Stomach (tissue), 9 donors: ENCODE data around the gene ZNF571. TPM values are rescaled to one million over a fixed set of nuclear protein-coding genes. Genes with fewer than 3 reads are reported as not detected.

Source experiments
- DNase-seq, 2 donors: peaks; one replicate each; pipeline versions ENCODE4 v3.0.0 to v3.0.0-alpha.2; 2013 to 2019
- H3K27ac ChIP-seq, 5 donors: fragments of 200-600 bp in 4 of 5; sonication (generic) in 4 of 5; one replicate each; pipeline ENCODE4 v1.5.1; 2013 to 2019; ENCODE audit warnings: mild to moderate bottlenecking in 1 of 5, moderate library complexity in 1 of 5
- H3K27me3 ChIP-seq, 3 donors: fragments of 200-600 bp; sonication (generic); one replicate each; pipeline ENCODE4 v1.5.1; 2017 to 2019; ENCODE audit warnings: mixed run types in 1 of 3
- H3K36me3 ChIP-seq, 4 donors: fragments of 200-600 bp; sonication (generic); 1 replicate in 3 of 4; 2 replicates in 1 of 4; pipeline ENCODE4 v1.5.1; 2016 to 2019
- H3K4me1 ChIP-seq, 4 donors: fragments of 200-600 bp; sonication (generic); one replicate each; pipeline ENCODE4 v1.5.1; 2016 to 2019
- H3K4me3 ChIP-seq, 4 donors: fragments of 200-600 bp; sonication (generic) in 3 of 4; one replicate each; pipeline ENCODE4 v1.5.1; 2016 to 2019; ENCODE audit warnings: mild to moderate bottlenecking in 1 of 4
- H3K9me3 ChIP-seq, 4 donors: fragments of 200-600 bp; sonication (generic); one replicate each; pipeline ENCODE4 v1.5.1; 2016 to 2019
- CTCF ChIP-seq, 7 experiments: fragments of 450-650 bp in 4 of 7; fragments of 200-600 bp in 3 of 7; sonication (generic) in 3 of 7; IDR thresholded peaks; one replicate each; pipeline ENCODE4 v1.5.1; 2016 to 2019; ENCODE audit warnings: antibody characterized with exemption in 7 of 7, control low read depth in 2 of 7, mild to moderate bottlenecking in 1 of 7
- EP300 ChIP-seq: sonication (generic); formaldehyde crosslinking; IDR thresholded peaks from one replicate; pipeline ENCODE4 v1.6.1; 2017; ENCODE audit warnings: antibody characterized with exemption
- POLR2A ChIP-seq, 4 donors: fragments of 450-650 bp; IDR thresholded peaks; one replicate each; pipeline ENCODE4 v1.6.1; 2016; ENCODE audit warnings: antibody characterized with exemption in 4 of 4, control low read depth in 2 of 4, mild to moderate bottlenecking in 1 of 4, moderate library complexity in 1 of 4
- POLR2AphosphoS5 ChIP-seq, 3 donors: sonication (generic); formaldehyde crosslinking; IDR thresholded peaks; one replicate each; pipeline ENCODE4 v1.6.1; 2016; ENCODE audit warnings: antibody characterized with exemption in 3 of 3
- WGBS, 5 donors: extraction: QIAGEN DNeasy Blood & Tissue Kit in 3 of 5; methylation state at CpG; one replicate each; pipeline versions ENCODE4 v1.1.5 to v1.1.7; 2013 to 2018; 5-methylcytosine and 5-hydroxymethylcytosine counted together
- intact Hi-C: fragments of 100-400 bp; cut with DNase I; formaldehyde crosslinking; loops from one replicate; pipeline ENCODE4 v1.15.1; 2023; ENCODE audit warnings: low total_unique reads
- polyA plus RNA-seq, 3 donors: library from polyadenylated mRNA; stranded (reverse); fragments of 200-250 nt; gene quantifications; one replicate each; pipeline ENCODE4 v1.2.3, GENCODE V29; 2013
- total RNA-seq, 5 donors: library from RNA; depleted of rRNA; stranded (reverse); fragments of >200 nt; gene quantifications; one replicate each; pipeline versions ENCODE4 v1.1.0 to v1.2.3, GENCODE V29; 2014 to 2016
- donor health status: healthy with polysubstance abuse.
- donor health status: Bipolar disorder and iron deficiency.
- donor health status: healthy.

ZNF571 gene
- total and polyA plus RNA-seq, 8 donors, result 1.3 to 7.2 (median 2.2) TPM

GRCh38 chr19:37563518-37563917 lies 31.1 kb downstream of the ZNF571 start:
- no peak overlapping the region for H3K27ac ChIP-seq
- TF ChIP-seq POLR2AphosphoS5 (IDR thresholded peaks at IDR 0.05) (no peak), POLR2A (IDR thresholded peaks at IDR 0.05) (no peak), EP300 (no peak)
- intact Hi-C loops, result no loop called here
- H3K4me1 ChIP-seq, result no peaks in the 10 kb centered on the region
- H3K9me3 ChIP-seq, result peaks cover 0 to 92% (median 43%) of the 10 kb centered on the region in 4 donors
- DNase-seq, result no peak
- no peak overlapping the region for H3K4me3 ChIP-seq
- peaks cover 15 to 77% (median 43%) of the 10 kb centered on the region in 4 donors for H3K36me3 ChIP-seq
- 92 to 98% (median 95%) methylated on average over 3 of the region's 3 CpGs for WGBS, 5 donors
- H3K27me3 ChIP-seq, result no peaks in the 10 kb centered on the region

GRCh38 chr19:37551129-37551993 lies 43.2 kb downstream of the ZNF571 start:
- H3K27me3 ChIP-seq, result no peaks in the 10 kb centered on the region
- H3K36me3 ChIP-seq, result peaks cover 0 to 24% (median 0%) of the 10 kb centered on the region in 4 donors
- H3K4me3 ChIP-seq, result peak overlapping the region; percentile 18 to 34 (median 26)
- peaks cover 0 to 99% (median 66%) of the 10 kb centered on the region in 4 donors for H3K9me3 ChIP-seq
- no peaks in the 10 kb centered on the region for H3K4me1 ChIP-seq
- peak in 1 of 2 donors; percentile 94 for DNase-seq
- H3K27ac ChIP-seq, result no peak overlapping the region
- TF ChIP-seq CTCF (IDR thresholded peaks at IDR 0.05), result no peak
- WGBS, 5 donors, result 5 to 9% (median 8%) methylated on average over 30 to 65 of the region's 65 CpGs
- intact Hi-C loops, result no loop called here

DNA sequence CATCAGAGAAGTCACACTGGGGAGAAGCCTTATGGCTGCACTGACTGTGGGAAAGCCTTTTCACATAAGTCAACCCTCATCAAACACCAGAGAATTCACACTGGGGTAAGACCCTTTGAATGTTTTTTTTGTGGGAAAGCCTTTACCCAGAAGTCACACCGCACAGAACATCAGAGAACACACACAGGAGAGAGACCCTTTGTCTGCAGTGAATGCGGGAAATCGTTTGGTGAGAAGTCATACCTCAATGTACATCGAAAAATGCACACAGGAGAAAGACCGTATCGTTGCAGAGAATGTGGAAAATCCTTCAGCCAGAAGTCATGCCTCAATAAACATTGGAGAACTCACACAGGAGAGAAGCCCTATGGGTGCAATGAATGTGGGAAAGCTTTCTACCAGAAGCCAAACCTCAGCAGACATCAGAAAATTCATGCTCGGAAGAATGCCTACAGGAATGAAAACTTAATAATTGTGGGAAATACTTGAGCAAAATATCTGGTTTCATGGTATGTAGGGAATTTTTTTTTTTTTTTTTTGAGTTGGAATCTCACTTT lies 57.1 kb downstream of the ZNF571 start:
- no peak for TF ChIP-seq CTCF (IDR thresholded peaks at IDR 0.05)
- no peak for TF ChIP-seq POLR2A (IDR thresholded peaks at IDR 0.05)
- H3K9me3 ChIP-seq, result peaks cover 0 to 99% (median 71%) of the 10 kb centered on the region in 4 donors
- intact Hi-C loops, result no loop called here
- H3K27ac ChIP-seq, result no peak overlapping the region
- WGBS, 5 donors, result 90 to 98% (median 97%) methylated on average over 7 of the region's 7 CpGs
- DNase-seq, result no peak
- H3K4me3 ChIP-seq, result no peak overlapping the region
- no peaks in the 10 kb centered on the region for H3K27me3 ChIP-seq
- H3K4me1 ChIP-seq, result no peaks in the 10 kb centered on the region
- peaks cover 40 to 57% (median 53%) of the 10 kb centered on the region in 4 donors for H3K36me3 ChIP-seq

- TF ChIP-seq POLR2A (IDR thresholded peaks at IDR 0.05) (no peak), CTCF (IDR thresholded peaks at IDR 0.05) (no peak), EP300 (no peak), POLR2AphosphoS5 (IDR thresholded peaks at IDR 0.05) (no peak)
- Histone ChIP-seq H3K9me3 (peaks cover 32 to 98% (median 69%) of the 10 kb centered on the region in 4 donors), H3K36me3 (peaks cover 6 to 97% (median 75%) of the 10 kb centered on the region in 4 donors), H3K27me3 (no peaks in the 10 kb centered on the region), H3K4me3 (no peak overlapping the region), H3K4me1 (no peaks in the 10 kb centered on the region), H3K27ac (no peak overlapping the region)
- intact Hi-C loops, result no loop called here
- DNase-seq, result no peak
- WGBS, 5 donors, result 37 to 68% (median 54%) methylated on average over 2 of the region's 2 CpGs
Measured at GRCh38 chr19:37519890-37520289, 74.7 kb downstream of the ZNF571 start.

Other genes starting within 250 kb of the ZNF571 start
- gene ZNF527, start 223.7 kb downstream of the ZNF571 start, total RNA-seq, result 10 to 100 TPM in 1 of 5 donors, 1 to 10 TPM in 4; 2.7 to 20.6 (median 8.2) TPM
- 1 to 10 TPM; 2.3 to 3.2 (median 2.6) TPM for gene ZNF527, start 223.7 kb downstream of the ZNF571 start, polyA plus RNA-seq
- gene ZNF569, start 127.3 kb downstream of the ZNF571 start, total RNA-seq, result 10 to 100 TPM in 1 of 5 donors, 1 to 10 TPM in 2, not detected in 2; 2.0 to 25.4 (median 7.2) TPM
- gene ZNF569, start 127.3 kb downstream of the ZNF571 start, polyA plus RNA-seq, result 1 to 10 TPM; 1.7 to 2.6 (median 2.1) TPM
- gene ZNF570, start 125.4 kb downstream of the ZNF571 start, total RNA-seq, result 10 to 100 TPM in 2 of 5 donors, 1 to 10 TPM in 3; 3.8 to 17.1 (median 8.8) TPM
- gene ZNF570, start 125.4 kb downstream of the ZNF571 start, polyA plus RNA-seq, result 1 to 10 TPM; 1.4 to 2.4 (median 1.6) TPM
- 10 to 100 TPM in 3 of 5 donors, 1 to 10 TPM in 1, under 1 TPM in 1; 0.29 to 46.4 (median 13.4) TPM for gene ZNF793, start 87.9 kb downstream of the ZNF571 start, total RNA-seq
- 1 to 10 TPM in 2 of 3 donors, under 1 TPM in 1; 0.81 to 3.0 (median 1.8) TPM for gene ZNF793, start 87.9 kb downstream of the ZNF571 start, polyA plus RNA-seq
- 10 to 100 TPM in 1 of 5 donors, 1 to 10 TPM in 4; 2.6 to 16.5 (median 6.4) TPM for gene ZNF540, start 84 bp upstream of the ZNF571 start, total RNA-seq
- gene ZNF540, start 84 bp upstream of the ZNF571 start, polyA plus RNA-seq, result 1 to 10 TPM; 1.9 to 4.0 (median 2.9) TPM
- 10 to 100 TPM in 2 of 5 donors, 1 to 10 TPM in 2, under 1 TPM in 1; 0.45 to 27.7 (median 5.5) TPM for gene ZFP30, start 60.7 kb upstream of the ZNF571 start, total RNA-seq
- gene ZFP30, start 60.7 kb upstream of the ZNF571 start, polyA plus RNA-seq, result 1 to 10 TPM; 2.1 to 2.9 (median 2.6) TPM
- gene ZNF607, start 125.0 kb upstream of the ZNF571 start, total RNA-seq, result 1 to 10 TPM; 1.4 to 7.0 (median 4.6) TPM
- gene ZNF607, start 125.0 kb upstream of the ZNF571 start, polyA plus RNA-seq, result 1 to 10 TPM in 2 of 3 donors, under 1 TPM in 1; 0.76 to 2.8 (median 1.3) TPM
- 10 to 100 TPM in 3 of 5 donors, 1 to 10 TPM in 1, not detected in 1; 3.1 to 22.6 (median 11.0) TPM for gene ZNF573, start 184.8 kb upstream of the ZNF571 start, total RNA-seq
- 1 to 10 TPM in 2 of 3 donors, under 1 TPM in 1; 0.68 to 2.7 (median 1.2) TPM for gene ZNF573, start 184.8 kb upstream of the ZNF571 start, polyA plus RNA-seq